SH-SY5Y (cell line): ENCODE results near the gene HSPE1.

Source experiments
- GATA2 ChIP-seq: IDR thresholded peaks from 2 replicates; pipeline ENCODE4 v1.6.1; 2011; ENCODE audit warnings: mild to moderate bottlenecking, low read depth, low read length
- GATA3 ChIP-seq: IDR thresholded peaks from 2 replicates; pipeline ENCODE4 v1.6.1; 2011; ENCODE audit warnings: low read depth, mild to moderate bottlenecking, low read length, moderate library complexity

DNA sequence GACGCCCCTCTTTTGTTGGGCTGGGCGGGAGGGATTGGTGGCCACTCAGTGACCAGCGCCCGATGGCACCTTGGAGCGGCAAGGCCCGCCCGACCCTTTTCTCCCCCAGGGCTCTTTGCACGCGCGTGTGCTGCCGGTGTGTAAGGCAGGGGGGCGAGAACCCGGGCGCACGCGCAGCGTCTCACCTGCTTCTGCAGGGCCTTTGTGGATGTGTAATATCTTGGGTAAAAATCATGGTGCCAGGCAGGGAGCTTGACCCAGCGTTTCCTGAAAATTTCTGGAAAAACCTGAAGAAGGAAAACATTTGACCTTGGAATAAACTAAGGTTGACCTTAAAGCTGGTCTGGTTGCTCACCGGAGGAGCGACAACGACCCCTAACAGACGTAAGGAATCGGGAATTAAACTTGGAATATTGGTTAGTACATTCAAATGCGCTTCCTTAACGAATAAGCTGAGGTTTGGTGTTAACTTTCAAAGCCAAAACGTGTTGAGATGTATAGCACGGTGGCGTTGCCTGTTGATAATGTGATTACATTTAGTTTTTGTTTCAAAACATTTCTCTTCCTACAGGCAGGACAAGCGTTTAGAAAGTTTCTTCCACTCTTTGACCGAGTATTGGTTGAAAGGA, 438 bp downstream of the HSPE1 start:
- TF ChIP-seq GATA2 (no peak), GATA3 (no peak)
